Neural cell (in vitro differentiated cells): ENCODE results near the gene SETX.

ENCODE experiments used
- MXI1 ChIP-seq: fragments of 450-650 bp; conservative IDR thresholded peaks from 2 replicates; pipeline ENCODE4 v1.6.1; 2014; ENCODE audit warnings: antibody characterized with exemption, mild to moderate bottlenecking; ENCODE audit not compliant: poor library complexity, severe bottlenecking
- TF ChIP-seq, protein P1 (sequence below): IDR thresholded peaks from 2 replicates; pipeline ENCODE4 v1.6.1; 2012; ENCODE audit warnings: borderline replicate concordance

DNA sequence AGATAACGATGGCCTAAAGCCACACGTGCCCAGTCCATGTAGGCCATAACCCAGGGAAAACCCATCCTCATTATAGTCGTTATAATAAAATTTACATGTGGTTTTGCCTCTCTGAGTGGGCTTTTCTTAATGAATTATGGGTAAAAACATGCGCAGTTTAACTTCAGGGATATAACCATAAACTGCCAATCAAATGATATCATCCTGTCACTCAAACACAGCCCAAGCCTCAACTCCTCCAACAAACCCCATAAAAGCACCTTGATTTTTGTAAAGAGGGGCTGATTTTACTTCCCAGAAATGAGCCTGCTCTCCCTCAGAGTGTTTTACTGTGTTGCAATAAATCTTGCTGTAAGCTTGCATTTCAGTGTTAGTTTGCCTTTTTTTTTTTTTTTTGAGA lies 15.8 kb upstream of the SETX start:
- TF ChIP-seq MXI1, result no peak
- TF ChIP-seq, protein P1, sequence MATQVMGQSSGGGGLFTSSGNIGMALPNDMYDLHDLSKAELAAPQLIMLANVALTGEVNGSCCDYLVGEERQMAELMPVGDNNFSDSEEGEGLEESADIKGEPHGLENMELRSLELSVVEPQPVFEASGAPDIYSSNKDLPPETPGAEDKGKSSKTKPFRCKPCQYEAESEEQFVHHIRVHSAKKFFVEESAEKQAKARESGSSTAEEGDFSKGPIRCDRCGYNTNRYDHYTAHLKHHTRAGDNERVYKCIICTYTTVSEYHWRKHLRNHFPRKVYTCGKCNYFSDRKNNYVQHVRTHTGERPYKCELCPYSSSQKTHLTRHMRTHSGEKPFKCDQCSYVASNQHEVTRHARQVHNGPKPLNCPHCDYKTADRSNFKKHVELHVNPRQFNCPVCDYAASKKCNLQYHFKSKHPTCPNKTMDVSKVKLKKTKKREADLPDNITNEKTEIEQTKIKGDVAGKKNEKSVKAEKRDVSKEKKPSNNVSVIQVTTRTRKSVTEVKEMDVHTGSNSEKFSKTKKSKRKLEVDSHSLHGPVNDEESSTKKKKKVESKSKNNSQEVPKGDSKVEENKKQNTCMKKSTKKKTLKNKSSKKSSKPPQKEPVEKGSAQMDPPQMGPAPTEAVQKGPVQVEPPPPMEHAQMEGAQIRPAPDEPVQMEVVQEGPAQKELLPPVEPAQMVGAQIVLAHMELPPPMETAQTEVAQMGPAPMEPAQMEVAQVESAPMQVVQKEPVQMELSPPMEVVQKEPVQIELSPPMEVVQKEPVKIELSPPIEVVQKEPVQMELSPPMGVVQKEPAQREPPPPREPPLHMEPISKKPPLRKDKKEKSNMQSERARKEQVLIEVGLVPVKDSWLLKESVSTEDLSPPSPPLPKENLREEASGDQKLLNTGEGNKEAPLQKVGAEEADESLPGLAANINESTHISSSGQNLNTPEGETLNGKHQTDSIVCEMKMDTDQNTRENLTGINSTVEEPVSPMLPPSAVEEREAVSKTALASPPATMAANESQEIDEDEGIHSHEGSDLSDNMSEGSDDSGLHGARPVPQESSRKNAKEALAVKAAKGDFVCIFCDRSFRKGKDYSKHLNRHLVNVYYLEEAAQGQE, result no peak
